PC-3 (cell line): ENCODE data around the gene PDAP1. TPM values are rescaled to one million over a fixed set of nuclear protein-coding genes. Genes with fewer than 3 reads are reported as not detected.

Experiments used
- ATAC-seq: fragments of 200-7000 bp; cut with Tn5 transposase; 2 replicates; pipeline ENCODE4 v1.9.1; 2020; ENCODE audit warnings: mild to moderate bottlenecking, moderate library complexity
- BruUV-seq: library from RNA; stranded (reverse); fragments of 400-500 nt; replicated peaks from 2 replicates; lab custom pipeline; 2021; lab: Mats Ljungman, UMichigan
- CTCF ChIA-PET: fragments of 300-600 bp; sonication (Branson Sonifier 250); formaldehyde crosslinking; loops from one replicate; lab custom pipeline; 2022; ENCODE audit warnings: antibody characterized with exemption; lab: Charles Lee
- POLR2A ChIA-PET: fragments of 300-600 bp; sonication (Branson Sonifier 250); formaldehyde crosslinking; loops from one replicate; lab custom pipeline; 2022; ENCODE audit warnings: antibody characterized with exemption; ENCODE audit not compliant: unreplicated experiment; lab: Charles Lee
- DNase-seq: peaks from one replicate; pipeline ENCODE4 v3.0.0-alpha.2; 2015
- H2AFZ ChIP-seq: fragments of 300-600 bp; sonication (generic); 2 replicates; pipeline ENCODE4 v1.6.0; 2016; ENCODE audit warnings: antibody characterized with exemption, low read length
- H3F3A ChIP-seq: fragments of 300-600 bp; sonication (generic); one replicate; pipeline ENCODE4 v1.6.0; 2017; ENCODE audit warnings: antibody characterized with exemption, low read length, control low read depth, mild to moderate bottlenecking; ENCODE audit not compliant: unreplicated experiment
- H3K27ac ChIP-seq: fragments of 300-600 bp; sonication (generic); 2 replicates; pipeline ENCODE4 v1.5.1; 2016; ENCODE audit warnings: mild to moderate bottlenecking, low read length
- H3K27me3 ChIP-seq: fragments of 300-600 bp; sonication (generic); 2 replicates; pipeline ENCODE4 v1.6.1; 2016; ENCODE audit warnings: low read length, mixed read lengths
- H3K36me3 ChIP-seq: fragments of 300-600 bp; sonication (generic); 2 replicates; pipeline ENCODE4 v1.6.1; 2016; ENCODE audit warnings: low read depth, mixed run types, low read length, mixed read lengths
- H3K4me1 ChIP-seq: fragments of 300-600 bp; sonication (generic); 2 replicates; pipeline ENCODE4 v1.5.1; 2016; ENCODE audit warnings: low read length; ENCODE audit not compliant: insufficient read depth
- H3K4me2 ChIP-seq: fragments of 300-600 bp; sonication (generic); 2 replicates; pipeline ENCODE4 v1.6.0; 2016; ENCODE audit warnings: low read length
- H3K4me3 ChIP-seq: fragments of 300-600 bp; sonication (generic); 2 replicates; pipeline ENCODE4 v1.5.1; 2016; ENCODE audit warnings: mild to moderate bottlenecking, low read length, mixed read lengths
- H3K79me2 ChIP-seq: fragments of 300-600 bp; sonication (generic); 2 replicates; pipeline ENCODE4 v1.6.1; 2017; ENCODE audit warnings: low read length, mixed read lengths
- H3K9ac ChIP-seq: fragments of 300-600 bp; sonication (generic); 2 replicates; pipeline ENCODE4 v1.6.0; 2016; ENCODE audit warnings: mild to moderate bottlenecking, low read length
- H3K9me2 ChIP-seq: fragments of 300-600 bp; sonication (generic); replicated peaks from 2 replicates; pipeline ENCODE4 v1.6.1; 2016; ENCODE audit warnings: mixed run types, low read length, mixed read lengths
- H3K9me3 ChIP-seq: fragments of 300-600 bp; sonication (generic); 2 replicates; pipeline ENCODE4 v1.6.1; 2016; ENCODE audit warnings: low read length, mixed read lengths
- H4K20me1 ChIP-seq: fragments of 300-600 bp; sonication (generic); 2 replicates; pipeline ENCODE4 v1.6.1; 2016; ENCODE audit warnings: low read length, mixed read lengths
- EZH2 ChIP-seq: fragments of 300-600 bp; sonication (generic); IDR thresholded peaks from one replicate; pipeline ENCODE4 v1.6.1; 2017; ENCODE audit warnings: antibody characterized with exemption, mild to moderate bottlenecking, low read length; ENCODE audit not compliant: unreplicated experiment
- EZH2phosphoT487 ChIP-seq: fragments of 300-600 bp; sonication (generic); IDR thresholded peaks from 2 replicates; pipeline ENCODE4 v1.6.1; 2018; ENCODE audit warnings: mild to moderate bottlenecking, antibody characterized with exemption, low read length, borderline replicate concordance
- intact Hi-C: fragments of 100-400 bp; cut with micrococcal nuclease; formaldehyde crosslinking; loops from 2 replicates; pipeline ENCODE4 v1.9.0; 2023
- total RNA-seq: library from RNA; depleted of rRNA; stranded (reverse); fragments of >200 nt; gene quantifications from 2 replicates; pipeline ENCODE4 v1.2.3, GENCODE V29; 2014
- TF ChIP-seq, protein P1 (sequence below): fragments of 300-600 bp; sonication (generic); conservative IDR thresholded peaks from 2 replicates; pipeline ENCODE4 v1.5.1; 2017; ENCODE audit warnings: antibody characterized with exemption, low read depth, mild to moderate bottlenecking, low read length

The PDAP1 gene
- total RNA-seq, 1 experiment from 2014 or later: 58.6 TPM

DNA sequence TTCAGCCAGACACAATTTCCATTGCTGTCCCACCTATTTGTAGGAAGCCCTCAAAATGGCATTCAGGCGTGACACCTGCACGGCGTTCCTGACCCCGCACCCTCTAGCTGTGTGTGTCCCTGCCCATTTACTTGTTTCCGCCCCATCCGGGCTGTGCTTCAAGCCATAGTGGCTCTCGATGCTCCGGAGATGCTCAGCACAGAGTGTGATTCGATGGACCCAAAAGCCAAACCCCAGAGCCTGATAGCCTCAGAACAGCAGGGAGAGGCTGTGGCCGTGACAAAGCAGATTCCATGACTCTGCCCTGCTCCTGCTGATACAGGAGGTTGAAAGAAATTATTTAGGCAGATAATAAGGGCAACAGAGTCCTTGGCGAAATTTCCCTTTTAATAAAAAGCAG lies 13.8 kb upstream of the PDAP1 start:
- CTCF ChIA-PET: no interaction called here
- intact Hi-C loops: no loop called here

DNA sequence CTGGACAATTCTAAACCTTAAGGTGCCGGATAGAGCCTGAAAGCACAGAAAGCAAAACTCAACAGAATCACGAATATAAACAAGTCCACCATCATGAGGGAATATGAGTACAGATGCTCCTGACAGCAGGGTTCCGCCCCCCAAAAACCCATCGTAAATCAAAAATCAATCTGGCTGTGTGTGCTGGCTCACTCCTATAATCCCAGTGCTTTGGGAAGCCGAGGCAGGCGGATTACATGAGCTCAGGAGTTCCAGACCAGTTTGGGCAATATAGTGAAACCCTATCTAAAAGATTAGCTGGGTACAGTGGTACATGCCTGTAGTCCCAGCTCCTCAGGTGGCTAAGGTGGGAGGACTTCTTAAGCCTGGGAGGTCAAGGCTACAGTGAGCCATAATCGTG lies 12.6 kb upstream of the PDAP1 start:
- ATAC-seq: no peak
- H3K9ac ChIP-seq: no peak overlapping the region
- CTCF ChIA-PET: no interaction called here
- no peaks in the 10 kb centered on the region for H3F3A ChIP-seq
- no peaks in the 10 kb centered on the region for H3K4me1 ChIP-seq
- BruUV-seq: no TSS peak
- no peaks in the 10 kb centered on the region for H4K20me1 ChIP-seq
- TF ChIP-seq, protein P1, sequence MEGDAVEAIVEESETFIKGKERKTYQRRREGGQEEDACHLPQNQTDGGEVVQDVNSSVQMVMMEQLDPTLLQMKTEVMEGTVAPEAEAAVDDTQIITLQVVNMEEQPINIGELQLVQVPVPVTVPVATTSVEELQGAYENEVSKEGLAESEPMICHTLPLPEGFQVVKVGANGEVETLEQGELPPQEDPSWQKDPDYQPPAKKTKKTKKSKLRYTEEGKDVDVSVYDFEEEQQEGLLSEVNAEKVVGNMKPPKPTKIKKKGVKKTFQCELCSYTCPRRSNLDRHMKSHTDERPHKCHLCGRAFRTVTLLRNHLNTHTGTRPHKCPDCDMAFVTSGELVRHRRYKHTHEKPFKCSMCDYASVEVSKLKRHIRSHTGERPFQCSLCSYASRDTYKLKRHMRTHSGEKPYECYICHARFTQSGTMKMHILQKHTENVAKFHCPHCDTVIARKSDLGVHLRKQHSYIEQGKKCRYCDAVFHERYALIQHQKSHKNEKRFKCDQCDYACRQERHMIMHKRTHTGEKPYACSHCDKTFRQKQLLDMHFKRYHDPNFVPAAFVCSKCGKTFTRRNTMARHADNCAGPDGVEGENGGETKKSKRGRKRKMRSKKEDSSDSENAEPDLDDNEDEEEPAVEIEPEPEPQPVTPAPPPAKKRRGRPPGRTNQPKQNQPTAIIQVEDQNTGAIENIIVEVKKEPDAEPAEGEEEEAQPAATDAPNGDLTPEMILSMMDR: no peak
- TF ChIP-seq EZH2phosphoT487 (no peak), EZH2 (no peak)
- POLR2A ChIA-PET: interaction anchor here (0.6 kb wide), 1 partner anchor 147 kb away, joined by 3 read pairs; no protein-coding TSS in a partner anchor
- H3K4me3 ChIP-seq: no peak overlapping the region
- intact Hi-C loops: no loop called here
- H3K9me3 ChIP-seq: no peaks in the 10 kb centered on the region
- DNase-seq: no peak
- H2AFZ ChIP-seq: no peak overlapping the region
- no peaks in the 10 kb centered on the region for H3K9me2 ChIP-seq
- H3K36me3 ChIP-seq: peaks cover 30% of the 10 kb centered on the region
- H3K27me3 ChIP-seq: no peaks in the 10 kb centered on the region
- no peak overlapping the region for H3K27ac ChIP-seq
- H3K4me2 ChIP-seq: no peak overlapping the region
- H3K79me2 ChIP-seq: no peaks in the 10 kb centered on the region

More for the DNA sequence above, 13.8 kb upstream of the PDAP1 start:
- H3K9me3 ChIP-seq: no peaks in the 10 kb centered on the region
- BruUV-seq: no TSS peak
- H3K9ac ChIP-seq: no peak overlapping the region
- H3K27ac ChIP-seq: no peak overlapping the region
- H3K36me3 ChIP-seq: peaks cover 20% of the 10 kb centered on the region
- H3K79me2 ChIP-seq: no peaks in the 10 kb centered on the region
- H3K4me1 ChIP-seq: no peaks in the 10 kb centered on the region
- H3K27me3 ChIP-seq: no peaks in the 10 kb centered on the region
- H3K9me2 ChIP-seq: no peaks in the 10 kb centered on the region
- ATAC-seq (peak; percentile 26; the same call in 1 of the 2 replicates), DNase-seq (no peak)
- H4K20me1 ChIP-seq: no peaks in the 10 kb centered on the region
- TF ChIP-seq, protein P1: no peak
- TF ChIP-seq EZH2phosphoT487: no peak
- TF ChIP-seq EZH2: no peak
- H3K4me2 ChIP-seq: no peak overlapping the region
- no peak overlapping the region for H2AFZ ChIP-seq
- no peak overlapping the region for H3K4me3 ChIP-seq
- POLR2A ChIA-PET: interaction anchor here (0.5 kb wide), 1 partner anchor 593 kb away, joined by 4 read pairs; no protein-coding TSS in a partner anchor
- H3F3A ChIP-seq: no peaks in the 10 kb centered on the region

DNA sequence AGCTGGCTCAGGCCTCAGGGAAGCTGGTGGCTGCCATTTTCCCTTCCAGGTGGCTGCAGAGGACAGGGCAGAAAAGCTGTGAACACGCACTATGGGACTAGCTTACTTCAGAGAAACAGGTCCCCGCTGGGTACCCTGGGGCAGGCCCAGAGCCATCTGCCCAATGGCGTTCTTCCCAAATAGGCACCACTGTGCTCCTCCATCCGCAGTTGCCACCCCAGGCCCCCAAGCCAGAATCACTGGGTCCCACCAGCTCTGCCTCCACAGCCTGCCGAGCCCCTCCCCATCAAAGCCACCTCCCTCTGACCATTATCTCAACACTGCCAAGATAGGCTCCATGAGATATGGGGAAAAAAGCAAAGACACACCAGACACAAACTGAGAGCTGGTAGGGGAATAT lies 11.8 kb upstream of the PDAP1 start:
- no peak overlapping the region for H3K9ac ChIP-seq
- peaks cover 32% of the 10 kb centered on the region for H3K36me3 ChIP-seq
- CTCF ChIA-PET: no interaction called here
- no peaks in the 10 kb centered on the region for H4K20me1 ChIP-seq
- no peak overlapping the region for H3K4me3 ChIP-seq
- H3K9me2 ChIP-seq: no peaks in the 10 kb centered on the region
- no TSS peak for BruUV-seq
- H3K4me2 ChIP-seq: no peak overlapping the region
- DNase-seq (no peak), ATAC-seq (no peak)
- TF ChIP-seq EZH2 (no peak), EZH2phosphoT487 (no peak)
- TF ChIP-seq, protein P1: no peak
- H3K9me3 ChIP-seq: no peaks in the 10 kb centered on the region
- H3F3A ChIP-seq: no peaks in the 10 kb centered on the region
- no peak overlapping the region for H3K27ac ChIP-seq
- no peaks in the 10 kb centered on the region for H3K27me3 ChIP-seq
- H3K79me2 ChIP-seq: no peaks in the 10 kb centered on the region
- intact Hi-C loops: no loop called here
- H3K4me1 ChIP-seq: no peaks in the 10 kb centered on the region
- no peak overlapping the region for H2AFZ ChIP-seq
- POLR2A ChIA-PET: no interaction called here
